ENCODE measurements around the gene PJA2. TPM values are rescaled to one million over a fixed set of nuclear protein-coding genes. Genes with fewer than 3 reads are reported as not detected.

PJA2 gene
- total RNA-seq, 2 experiments from 2014 or later, result 55.4 to 55.6 TPM

- Mint-ChIP-seq H3K9me3 (peaks cover 15% of the 10 kb centered on the region), H3K4me3 (no peak overlapping the region), H3K27ac (no peak overlapping the region), H3K27me3 (no peaks in the 10 kb centered on the region), H3K4me1 (peaks cover 14% of the 10 kb centered on the region), H3K36me3 (peaks cover 12% of the 10 kb centered on the region)
- no peak for DNase-seq
Measured at GRCh38 chr5:109413458-109413857, 3.7 kb upstream of the PJA2 start.

- DNase-seq, result no peak
- Mint-ChIP-seq H3K27me3 (no peaks in the 10 kb centered on the region), H3K9me3 (peaks cover 15% of the 10 kb centered on the region), H3K4me1 (peaks cover 14% of the 10 kb centered on the region), H3K36me3 (peaks cover 12% of the 10 kb centered on the region), H3K4me3 (no peak overlapping the region), H3K27ac (no peak overlapping the region)
Measured at GRCh38 chr5:109412981-109413402, 3.2 kb upstream of the PJA2 start.

GRCh38 chr5:109411627-109412026, 1.9 kb upstream of the PJA2 start:
- H3K27ac Mint-ChIP-seq, result no peak overlapping the region
- H3K4me3 Mint-ChIP-seq, result no peak overlapping the region
- H3K4me1 Mint-ChIP-seq, result peaks cover 23% of the 10 kb centered on the region
- DNase-seq, result no peak
- H3K27me3 Mint-ChIP-seq, result no peaks in the 10 kb centered on the region
- peaks cover 15% of the 10 kb centered on the region for H3K9me3 Mint-ChIP-seq
- H3K36me3 Mint-ChIP-seq, result peaks cover 16% of the 10 kb centered on the region

- DNase-seq, result no peak
- peaks cover 27% of the 10 kb centered on the region for H3K4me1 Mint-ChIP-seq
- H3K27ac Mint-ChIP-seq, result peak overlapping the region; percentile 100
- peaks cover 20% of the 10 kb centered on the region for H3K36me3 Mint-ChIP-seq
- peaks cover 15% of the 10 kb centered on the region for H3K9me3 Mint-ChIP-seq
- H3K4me3 Mint-ChIP-seq, result peak overlapping the region; percentile 96
- no peaks in the 10 kb centered on the region for H3K27me3 Mint-ChIP-seq
Measured at GRCh38 chr5:109411149-109411514, 1.4 kb upstream of the PJA2 start.

GRCh38 chr5:109410389-109411148, 795 bp upstream of the PJA2 start:
- Mint-ChIP-seq H3K27ac (peak overlapping the region; percentile 100), H3K9me3 (peaks cover 10% of the 10 kb centered on the region)

GRCh38 chr5:109408991-109409843, 557 bp downstream of the PJA2 start:
- H3K27me3 Mint-ChIP-seq, result no peaks in the 10 kb centered on the region

More at GRCh38 chr5:109410389-109411148, 795 bp upstream of the PJA2 start:
- H3K36me3 Mint-ChIP-seq, result peaks cover 24% of the 10 kb centered on the region
- H3K4me3 Mint-ChIP-seq, result peak overlapping the region; percentile 96
- no peaks in the 10 kb centered on the region for H3K27me3 Mint-ChIP-seq
- peak; percentile 29 for DNase-seq
- peaks cover 31% of the 10 kb centered on the region for H3K4me1 Mint-ChIP-seq

GRCh38 chr5:109407913-109408312, 1.9 kb downstream of the PJA2 start:
- Mint-ChIP-seq H3K27me3 (no peaks in the 10 kb centered on the region), H3K4me3 (peak overlapping the region; percentile 96), H3K27ac (peak overlapping the region; percentile 100), H3K9me3 (peaks cover 2% of the 10 kb centered on the region), H3K4me1 (peaks cover 42% of the 10 kb centered on the region), H3K36me3 (peaks cover 30% of the 10 kb centered on the region)
- no peak for DNase-seq

More at GRCh38 chr5:109408991-109409843, 557 bp downstream of the PJA2 start:
- H3K36me3 Mint-ChIP-seq, result peaks cover 25% of the 10 kb centered on the region
- peaks cover 5% of the 10 kb centered on the region for H3K9me3 Mint-ChIP-seq
- DNase-seq, result peak; percentile 87
- H3K27ac Mint-ChIP-seq, result peak overlapping the region; percentile 100
- peak overlapping the region; percentile 96 for H3K4me3 Mint-ChIP-seq
- peaks cover 39% of the 10 kb centered on the region for H3K4me1 Mint-ChIP-seq

GRCh38 chr5:109406719-109407118, 3.1 kb downstream of the PJA2 start:
- H3K27me3 Mint-ChIP-seq, result no peaks in the 10 kb centered on the region
- H3K27ac Mint-ChIP-seq, result peak overlapping the region; percentile 83
- H3K4me3 Mint-ChIP-seq, result peak overlapping the region; percentile 64
- H3K9me3 Mint-ChIP-seq, result peaks cover 2% of the 10 kb centered on the region
- H3K4me1 Mint-ChIP-seq, result peaks cover 51% of the 10 kb centered on the region
- no peak for DNase-seq
- H3K36me3 Mint-ChIP-seq, result peaks cover 37% of the 10 kb centered on the region

- peaks cover 3% of the 10 kb centered on the region for H3K9me3 Mint-ChIP-seq
- no peaks in the 10 kb centered on the region for H3K27me3 Mint-ChIP-seq
- H3K27ac Mint-ChIP-seq, result peak overlapping the region; percentile 67
- no peak for DNase-seq
- peaks cover 60% of the 10 kb centered on the region for H3K4me1 Mint-ChIP-seq
- no peak overlapping the region for H3K4me3 Mint-ChIP-seq
- H3K36me3 Mint-ChIP-seq, result peaks cover 52% of the 10 kb centered on the region
Measured at GRCh38 chr5:109404428-109404960, 5.3 kb downstream of the PJA2 start.

- Mint-ChIP-seq H3K9me3 (peaks cover 3% of the 10 kb centered on the region), H3K4me1 (peaks cover 65% of the 10 kb centered on the region), H3K27ac (no peak overlapping the region), H3K36me3 (peaks cover 51% of the 10 kb centered on the region), H3K4me3 (no peak overlapping the region), H3K27me3 (no peaks in the 10 kb centered on the region)
- DNase-seq, result no peak
Measured at GRCh38 chr5:109403469-109403868, 6.3 kb downstream of the PJA2 start.

GRCh38 chr5:109399092-109399759, 10.5 kb downstream of the PJA2 start:
- Mint-ChIP-seq H3K4me1 (peaks cover 61% of the 10 kb centered on the region), H3K9me3 (peaks cover 3% of the 10 kb centered on the region)

GRCh38 chr5:109396965-109397364, 12.8 kb downstream of the PJA2 start:
- Mint-ChIP-seq H3K4me1 (peaks cover 56% of the 10 kb centered on the region), H3K9me3 (peaks cover 4% of the 10 kb centered on the region), H3K36me3 (peaks cover 51% of the 10 kb centered on the region), H3K27ac (no peak overlapping the region), H3K4me3 (no peak overlapping the region), H3K27me3 (no peaks in the 10 kb centered on the region)
- no peak for DNase-seq

More at GRCh38 chr5:109399092-109399759, 10.5 kb downstream of the PJA2 start:
- peaks cover 53% of the 10 kb centered on the region for H3K36me3 Mint-ChIP-seq
- H3K27me3 Mint-ChIP-seq, result no peaks in the 10 kb centered on the region
- no peak overlapping the region for H3K4me3 Mint-ChIP-seq
- DNase-seq, result no peak
- H3K27ac Mint-ChIP-seq, result peak overlapping the region; percentile 14

- H3K27me3 Mint-ChIP-seq, result no peaks in the 10 kb centered on the region
- H3K36me3 Mint-ChIP-seq, result peaks cover 59% of the 10 kb centered on the region
- no peak overlapping the region for H3K4me3 Mint-ChIP-seq
- peaks cover 8% of the 10 kb centered on the region for H3K9me3 Mint-ChIP-seq
- H3K27ac Mint-ChIP-seq, result no peak overlapping the region
- DNase-seq, result no peak
- H3K4me1 Mint-ChIP-seq, result peaks cover 51% of the 10 kb centered on the region
Measured at GRCh38 chr5:109394806-109395205, 15.0 kb downstream of the PJA2 start.

- Mint-ChIP-seq H3K36me3 (peaks cover 61% of the 10 kb centered on the region), H3K27ac (no peak overlapping the region), H3K27me3 (no peaks in the 10 kb centered on the region), H3K4me1 (peaks cover 68% of the 10 kb centered on the region), H3K9me3 (peaks cover 8% of the 10 kb centered on the region), H3K4me3 (no peak overlapping the region)
- no peak for DNase-seq
Measured at GRCh38 chr5:109390188-109390587, 19.6 kb downstream of the PJA2 start.
